Posterior vena cava (tissue), 2 donors: ENCODE data around the gene EIF6. TPM values are rescaled to one million over a fixed set of nuclear protein-coding genes. Genes with fewer than 3 reads are reported as not detected.
"Not testable (repeated sequence)": the region's sequence is repeated elsewhere in the genome, so short reads cannot be mapped to it uniquely, and the experiment has no call there.

Source experiments
- DNase-seq: peaks from one replicate; pipeline ENCODE4 v3.0.0-alpha.2; 2020; ENCODE audit warnings: low spot score
- intact Hi-C, 2 donors: fragments of 100-400 bp; cut with DNase I; formaldehyde crosslinking; loops; one replicate each; pipeline versions ENCODE4 v1.14.1 to v1.14.2; 2022 to 2023
- total RNA-seq, 2 donors: library from RNA; stranded (reverse); fragmentation: NEBNext Ultra II Directional; extraction: Animal tissue kit (Norgen Biotek cat#: 25700); gene quantifications; one replicate each; pipeline ENCODE4 v1.2.1, GENCODE V29; 2021
- donor health status: DM: yes; HTN: yes; CAD: no.
- donor health status: DM: yes; HTN: yes; CAD: no.

The EIF6 gene
- total RNA-seq, 2 donors from 2014 or later: 61.9 to 89.7 TPM

DNA sequence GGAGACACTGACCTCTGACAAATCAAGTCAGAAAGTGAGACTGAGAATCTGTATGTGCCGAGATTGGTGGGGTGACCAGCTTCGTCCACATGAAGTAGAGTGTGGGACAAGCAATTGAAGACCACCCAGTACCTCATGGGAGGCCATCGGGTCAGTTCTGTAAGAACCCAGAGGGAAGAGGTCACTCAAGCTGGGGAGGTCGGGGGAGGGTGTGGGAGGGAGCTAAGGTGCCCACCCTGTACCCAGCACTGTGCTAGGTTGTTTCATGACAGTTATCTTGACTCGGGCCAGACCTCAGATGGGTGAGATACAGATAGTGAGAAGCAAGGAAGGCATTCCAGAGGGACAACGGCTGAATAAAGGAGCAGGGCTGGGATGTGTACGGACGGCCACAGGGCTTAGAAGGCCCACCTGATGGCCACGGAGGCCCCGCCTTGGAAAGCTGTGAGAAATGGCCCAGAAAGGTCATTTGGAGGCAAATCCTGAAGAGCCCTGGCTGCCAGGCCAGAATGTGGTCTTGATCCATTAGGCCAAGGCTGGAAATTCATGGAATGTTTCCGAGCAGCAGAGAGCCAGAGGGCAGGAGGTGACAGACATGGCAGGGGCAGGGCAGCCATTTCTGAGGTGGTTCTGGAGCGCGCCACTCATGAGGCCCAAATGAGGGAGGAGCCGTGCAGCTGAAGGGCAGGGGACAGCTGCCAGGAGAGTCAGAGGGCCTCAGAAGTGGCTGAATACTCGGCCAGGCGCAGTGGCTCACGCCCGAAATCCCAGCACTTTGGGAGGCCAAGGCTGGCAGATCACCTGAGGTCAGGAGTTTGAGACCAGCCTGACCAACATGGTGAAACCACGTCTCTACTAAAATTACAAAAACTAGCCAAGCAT is 14.3 kb downstream of the EIF6 start:
- no peak for DNase-seq
- intact Hi-C loops: loop anchor here in 1 of 2 donors (10.0 kb wide), 1 partner anchor 175 kb away; the partner anchor contains the start of gene TRPC4AP

DNA sequence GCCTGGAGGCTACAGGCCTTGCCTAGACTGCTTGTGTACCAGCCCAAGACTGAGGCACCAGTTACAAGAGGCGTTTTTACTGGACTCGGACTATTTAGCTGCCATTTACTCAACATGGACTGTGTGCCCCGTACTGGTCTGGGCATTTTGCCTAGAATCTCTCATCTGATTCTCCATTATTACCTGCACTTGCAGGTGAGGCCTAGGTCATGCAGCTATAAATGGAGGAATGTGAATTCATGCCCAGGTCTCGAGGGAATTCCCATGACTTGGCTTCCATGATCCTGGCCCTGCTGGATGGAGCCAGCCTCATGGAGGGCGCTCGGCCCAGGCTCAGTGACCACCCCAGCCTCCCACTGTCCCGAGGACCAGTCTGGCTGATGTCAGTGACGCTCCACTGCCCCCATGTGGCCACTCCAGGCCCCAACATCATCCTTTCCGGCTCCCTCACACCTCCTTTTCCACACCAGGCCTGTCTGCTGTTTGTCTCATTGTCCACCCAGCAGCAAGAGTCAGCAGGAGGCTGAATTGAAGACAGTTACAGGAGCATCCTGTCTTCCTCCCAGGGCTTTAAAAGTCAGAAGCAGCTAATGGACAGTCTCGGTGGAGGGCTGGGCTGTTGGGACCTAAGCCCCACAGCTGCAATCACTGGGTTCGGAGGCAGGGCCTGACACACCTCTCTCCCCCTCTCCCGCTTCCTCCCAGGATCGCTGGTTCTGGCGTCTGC is 15.4 kb downstream of the EIF6 start:
- peak; percentile 91 for DNase-seq
- intact Hi-C loops: no loop called here

DNA sequence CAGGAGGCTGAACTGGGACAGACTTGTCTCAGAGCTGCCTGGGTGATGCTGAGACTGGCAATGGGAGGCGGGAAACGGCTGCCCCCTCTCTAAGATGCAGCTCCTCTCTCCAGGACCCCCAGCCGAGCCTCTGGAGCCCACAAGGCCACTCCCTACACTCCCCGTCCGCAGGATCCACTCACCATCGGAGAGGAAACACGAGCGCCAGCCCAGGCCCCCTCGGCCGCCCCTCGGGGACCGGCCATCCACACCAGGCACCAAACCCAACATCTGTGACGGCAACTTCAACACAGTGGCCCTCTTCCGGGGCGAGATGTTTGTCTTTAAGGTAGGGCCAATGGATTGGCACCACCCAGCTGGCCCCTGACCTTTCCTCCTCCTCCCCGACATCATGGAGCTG is 17.5 kb downstream of the EIF6 start:
- DNase-seq: no peak
- intact Hi-C loops: no loop called here

DNA sequence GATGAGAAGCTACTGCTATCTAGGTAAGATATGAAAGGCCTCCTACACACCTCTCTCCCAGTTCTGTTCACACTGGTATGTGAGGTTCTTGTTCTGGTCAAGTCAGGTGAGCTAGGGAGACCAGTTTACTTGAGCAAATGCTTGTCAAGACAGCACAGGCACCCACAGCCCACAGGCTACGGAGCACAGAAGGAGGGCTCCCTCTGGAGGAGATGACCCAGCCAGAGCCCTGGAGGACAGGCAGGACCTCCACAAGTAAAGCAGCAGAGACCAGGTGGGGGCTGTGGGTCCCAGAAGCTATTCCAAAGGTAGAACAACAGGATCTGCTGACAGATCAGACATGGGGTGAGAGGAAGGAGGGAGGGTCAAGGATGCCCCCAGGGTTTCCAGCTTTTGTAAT is 19.8 kb downstream of the EIF6 start:
- no peak for DNase-seq
- intact Hi-C loops: no loop called here

DNA sequence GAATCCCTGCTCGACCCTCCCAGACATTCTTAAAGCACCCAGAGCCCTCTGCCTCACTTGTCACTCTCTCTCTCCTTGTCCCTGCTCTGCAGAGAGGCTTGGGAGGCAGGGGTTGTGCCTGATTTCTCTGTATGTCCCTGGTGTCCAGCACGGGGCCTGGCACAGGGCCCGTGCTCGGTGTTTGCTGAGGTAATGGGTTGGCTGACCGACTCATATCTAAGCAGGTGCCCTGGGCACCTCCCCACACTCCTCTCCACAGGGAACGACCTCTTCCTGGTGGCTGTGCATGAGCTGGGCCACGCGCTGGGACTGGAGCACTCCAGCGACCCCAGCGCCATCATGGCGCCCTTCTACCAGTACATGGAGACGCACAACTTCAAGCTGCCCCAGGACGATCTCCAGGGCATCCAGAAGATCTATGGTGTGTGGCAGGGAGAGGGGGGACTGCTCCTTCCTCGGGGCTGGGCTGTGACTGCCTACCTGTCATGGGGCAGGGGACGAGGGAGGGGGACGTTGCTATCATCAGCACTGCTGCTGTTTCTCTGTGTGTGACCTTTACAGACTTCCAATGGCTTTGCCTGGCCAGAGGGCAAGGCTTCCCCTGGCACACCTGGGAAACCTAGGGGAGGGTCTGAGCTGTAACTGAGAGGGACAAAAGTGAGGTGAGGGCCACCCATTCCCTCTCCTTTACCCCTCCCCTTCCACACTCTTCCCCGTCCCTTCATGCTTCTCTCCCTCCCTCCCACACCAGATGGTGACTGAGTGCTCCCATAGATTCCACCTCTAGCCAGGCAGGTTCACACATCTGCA is 20.8 kb downstream of the EIF6 start:
- intact Hi-C loops: no loop called here
- DNase-seq: no peak

DNA sequence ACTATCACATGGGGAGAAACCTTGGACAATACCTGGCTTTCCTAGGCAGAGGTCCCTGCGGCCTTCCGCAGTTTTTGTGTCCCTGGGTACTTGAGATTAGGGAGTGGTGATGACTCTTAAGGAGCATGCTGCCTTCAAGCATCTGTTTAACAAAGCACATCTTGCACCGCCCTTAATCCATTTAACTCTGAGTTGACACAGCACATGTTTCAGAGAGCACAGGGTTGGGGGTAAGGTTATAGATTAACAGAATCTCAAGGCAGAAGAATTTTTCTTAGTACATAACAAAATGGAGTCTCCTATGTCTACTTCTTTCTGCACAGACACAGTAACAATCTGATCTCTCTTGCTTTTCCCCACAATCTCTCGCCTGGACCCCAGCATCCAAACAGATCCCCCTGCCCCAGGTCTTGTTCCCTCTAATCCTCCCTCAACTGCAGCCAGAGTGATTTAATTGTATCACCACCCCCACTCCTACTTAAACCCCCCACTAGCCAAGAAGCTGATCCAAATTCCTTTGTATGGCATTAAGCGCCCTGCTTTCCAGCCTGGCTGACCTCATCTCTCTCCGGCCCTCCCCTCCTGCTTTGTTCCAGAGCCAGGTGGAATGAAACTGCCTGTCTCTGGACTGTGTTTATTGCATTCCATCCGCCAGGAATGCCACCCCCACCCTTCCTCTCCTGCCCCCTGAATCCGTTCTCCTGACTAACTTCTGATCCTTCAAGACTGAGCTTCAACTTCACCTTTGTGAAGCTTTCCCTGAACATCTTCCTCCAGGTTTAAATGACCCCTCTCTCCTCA is 21.6 kb downstream of the EIF6 start:
- intact Hi-C loops, DNase-seq: not testable (repeated sequence)

DNA sequence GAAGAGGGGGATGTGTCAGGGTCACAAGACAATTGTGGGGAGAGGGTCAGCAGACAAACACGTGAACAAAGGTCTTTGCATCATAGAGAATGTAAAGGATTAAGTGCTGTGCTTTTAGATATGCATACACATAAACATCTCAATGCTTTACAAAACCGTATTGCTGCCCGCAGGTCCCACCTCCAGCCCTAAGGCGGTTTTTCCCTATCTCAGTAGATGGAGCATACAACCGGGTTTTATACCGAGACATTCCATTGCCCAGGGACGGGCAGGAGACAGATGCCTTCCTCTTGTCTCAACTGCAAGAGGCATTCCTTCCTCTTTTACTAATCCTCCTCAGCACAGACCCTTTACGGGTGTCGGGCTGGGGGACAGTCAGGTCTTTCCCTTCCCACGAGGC is 22.3 kb downstream of the EIF6 start:
- intact Hi-C loops: not testable (repeated sequence)

DNA sequence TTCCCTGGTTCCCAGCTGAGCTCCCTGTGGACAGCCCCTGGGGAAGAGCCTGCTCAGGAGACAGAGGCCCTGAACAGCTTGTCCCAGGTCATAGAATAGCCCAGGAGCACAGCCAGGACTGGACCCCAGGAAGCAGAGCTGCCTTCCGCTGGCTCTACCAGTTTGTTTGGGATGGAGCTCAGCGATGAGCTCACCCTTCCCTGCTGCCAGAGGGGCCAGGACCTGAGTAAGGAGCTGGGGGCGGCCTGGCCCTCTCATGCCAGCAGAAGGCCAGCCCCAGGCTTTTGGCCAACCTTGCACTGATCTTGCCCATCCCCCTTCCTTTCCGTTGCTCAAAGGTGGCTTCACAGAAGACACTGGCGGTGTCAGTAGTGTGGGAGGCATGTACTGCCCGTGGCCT is 24.1 kb downstream of the EIF6 start:
- intact Hi-C loops: loop anchor here in 1 of 2 donors (1.0 kb wide), 1 partner anchor 29 kb away; no protein-coding TSS in a partner anchor
- no peak for DNase-seq

More for the DNA sequence above, 22.3 kb downstream of the EIF6 start:
- not testable (repeated sequence) for DNase-seq

DNA sequence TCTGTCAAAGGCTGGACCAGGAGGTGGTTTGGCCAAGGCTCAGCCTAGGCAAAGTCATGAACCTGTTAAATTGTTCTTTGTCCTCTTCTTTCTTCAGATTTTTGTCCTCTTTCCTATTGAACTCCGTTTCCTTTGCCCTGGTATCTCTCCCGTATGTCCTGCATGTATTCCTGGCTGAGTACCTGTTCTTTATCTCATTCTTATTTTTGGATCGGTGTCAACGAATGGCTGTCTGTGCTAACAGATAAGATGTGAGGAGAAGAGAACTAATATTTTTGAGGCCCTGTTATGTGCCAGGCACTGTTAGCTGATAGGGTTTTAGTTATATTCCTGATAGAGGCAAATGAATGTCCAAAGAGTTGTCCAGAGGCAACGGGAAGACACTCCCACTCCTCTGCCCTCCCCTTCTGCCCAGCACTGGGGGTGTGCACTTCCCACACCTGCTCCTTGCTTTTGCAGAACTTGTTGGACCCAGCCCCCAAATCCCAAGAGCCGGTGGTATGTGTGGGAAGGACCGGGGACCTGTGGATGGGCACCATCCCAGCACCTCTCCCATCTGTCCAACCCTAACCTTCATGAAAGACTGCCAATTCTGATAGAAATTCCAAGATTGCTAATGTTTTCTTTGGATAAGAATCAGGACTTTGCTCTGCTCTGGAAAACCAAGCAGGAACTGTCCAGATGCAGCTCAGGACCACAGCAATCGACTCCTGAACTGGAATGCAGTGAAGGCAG is 27.2 kb downstream of the EIF6 start:
- intact Hi-C loops: no loop called here
- DNase-seq: no peak

DNA sequence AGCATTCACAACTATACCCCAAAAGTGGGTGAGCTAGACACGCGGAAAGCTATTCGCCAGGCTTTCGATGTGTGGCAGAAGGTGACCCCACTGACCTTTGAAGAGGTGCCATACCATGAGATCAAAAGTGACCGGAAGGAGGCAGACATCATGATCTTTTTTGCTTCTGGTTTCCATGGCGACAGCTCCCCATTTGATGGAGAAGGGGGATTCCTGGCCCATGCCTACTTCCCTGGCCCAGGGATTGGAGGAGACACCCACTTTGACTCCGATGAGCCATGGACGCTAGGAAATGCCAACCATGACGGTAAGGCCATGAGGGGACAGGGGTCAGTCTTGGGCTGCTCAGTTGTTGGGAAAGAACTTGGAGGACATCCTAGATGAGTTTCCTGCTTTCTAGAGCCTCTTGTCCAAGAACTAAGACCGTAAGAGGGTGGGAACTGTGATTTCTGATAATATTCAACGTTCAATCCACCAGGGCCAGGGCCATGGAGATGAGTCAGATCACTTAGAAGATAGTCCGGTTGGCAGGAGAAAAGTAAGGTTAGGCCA is 30.0 kb downstream of the EIF6 start:
- DNase-seq: peak; percentile 83
- intact Hi-C loops: no loop called here

DNA sequence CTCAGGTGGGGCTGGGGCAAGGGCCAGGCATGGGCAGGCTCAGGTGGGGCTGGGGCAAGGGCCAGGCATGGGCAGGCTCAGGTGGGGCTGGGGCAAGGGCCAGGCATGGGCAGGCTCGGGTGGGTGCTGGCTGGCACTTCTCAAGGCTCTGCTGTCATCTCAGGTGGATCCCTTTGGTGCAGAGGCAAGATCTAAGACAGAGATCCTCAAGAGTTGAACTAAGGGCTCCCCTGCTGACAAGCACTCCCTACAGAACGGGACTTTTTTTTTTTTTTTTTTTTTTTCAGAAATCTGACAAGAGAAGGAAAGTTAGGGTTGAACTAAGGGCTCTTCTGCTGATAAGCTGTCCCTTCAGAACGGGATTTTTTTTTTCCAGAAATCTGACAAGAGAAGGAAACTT is 31.6 kb downstream of the EIF6 start:
- intact Hi-C loops: no loop called here
- DNase-seq: peak; percentile 32

DNA sequence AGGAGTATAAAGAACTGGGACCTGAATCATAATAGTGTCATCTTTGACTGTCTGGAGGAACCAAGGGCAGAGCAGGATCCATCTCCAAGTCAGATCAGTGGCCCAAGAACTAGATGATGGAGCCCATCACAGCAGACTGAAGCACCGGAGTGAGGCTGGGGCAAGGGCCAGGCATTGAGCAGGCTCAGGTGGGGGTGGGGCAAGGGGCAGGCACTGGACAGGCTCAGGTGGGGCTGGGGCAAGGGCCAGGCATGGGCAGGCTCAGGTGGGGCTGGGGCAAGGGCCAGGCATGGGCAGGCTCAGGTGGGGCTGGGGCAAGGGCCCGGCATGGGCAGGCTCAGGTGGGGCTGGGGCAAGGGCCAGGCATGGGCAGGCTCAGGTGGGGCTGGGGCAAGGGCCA is 32.0 kb downstream of the EIF6 start:
- intact Hi-C loops: not testable (repeated sequence)
- peak; percentile 17 for DNase-seq

DNA sequence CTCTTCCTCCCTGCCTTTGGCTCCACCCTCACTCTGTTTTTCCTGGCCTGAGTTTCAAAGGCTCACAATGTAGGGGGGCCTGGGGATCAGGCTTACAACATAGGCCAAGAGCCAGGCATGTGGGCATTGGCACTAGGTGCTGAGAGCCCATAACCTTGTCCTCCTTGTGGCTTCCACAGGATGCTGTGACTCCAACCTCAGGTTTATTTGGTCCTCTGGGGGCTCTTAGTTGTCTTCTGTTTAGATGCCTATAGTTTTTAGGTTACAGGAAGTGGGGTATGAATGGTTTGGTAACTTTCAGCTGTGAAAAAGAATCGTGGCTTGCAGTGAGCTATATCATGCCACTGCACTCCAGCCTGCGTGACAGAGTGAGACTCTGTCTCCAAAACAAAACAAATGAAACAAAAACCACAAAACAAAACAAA is 32.5 kb downstream of the EIF6 start:
- intact Hi-C loops: no loop called here
- DNase-seq: no peak

DNA sequence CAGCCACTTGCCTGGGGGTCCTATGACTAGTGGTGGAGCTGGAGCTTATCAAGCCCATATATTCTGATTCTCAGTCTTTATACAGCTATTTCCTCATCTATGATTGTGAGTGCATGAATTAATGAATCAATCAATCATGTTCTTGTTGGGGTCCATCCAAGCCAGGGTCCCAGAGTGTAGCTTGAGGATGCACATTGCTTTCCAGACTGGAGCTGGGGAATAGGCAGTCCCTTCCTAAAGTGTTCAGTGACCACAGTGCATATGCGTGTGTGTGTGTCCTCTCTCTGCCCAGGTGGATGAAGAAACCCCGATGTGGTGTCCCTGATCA is 33.0 kb downstream of the EIF6 start:
- intact Hi-C loops: no loop called here
- DNase-seq: no peak

DNA sequence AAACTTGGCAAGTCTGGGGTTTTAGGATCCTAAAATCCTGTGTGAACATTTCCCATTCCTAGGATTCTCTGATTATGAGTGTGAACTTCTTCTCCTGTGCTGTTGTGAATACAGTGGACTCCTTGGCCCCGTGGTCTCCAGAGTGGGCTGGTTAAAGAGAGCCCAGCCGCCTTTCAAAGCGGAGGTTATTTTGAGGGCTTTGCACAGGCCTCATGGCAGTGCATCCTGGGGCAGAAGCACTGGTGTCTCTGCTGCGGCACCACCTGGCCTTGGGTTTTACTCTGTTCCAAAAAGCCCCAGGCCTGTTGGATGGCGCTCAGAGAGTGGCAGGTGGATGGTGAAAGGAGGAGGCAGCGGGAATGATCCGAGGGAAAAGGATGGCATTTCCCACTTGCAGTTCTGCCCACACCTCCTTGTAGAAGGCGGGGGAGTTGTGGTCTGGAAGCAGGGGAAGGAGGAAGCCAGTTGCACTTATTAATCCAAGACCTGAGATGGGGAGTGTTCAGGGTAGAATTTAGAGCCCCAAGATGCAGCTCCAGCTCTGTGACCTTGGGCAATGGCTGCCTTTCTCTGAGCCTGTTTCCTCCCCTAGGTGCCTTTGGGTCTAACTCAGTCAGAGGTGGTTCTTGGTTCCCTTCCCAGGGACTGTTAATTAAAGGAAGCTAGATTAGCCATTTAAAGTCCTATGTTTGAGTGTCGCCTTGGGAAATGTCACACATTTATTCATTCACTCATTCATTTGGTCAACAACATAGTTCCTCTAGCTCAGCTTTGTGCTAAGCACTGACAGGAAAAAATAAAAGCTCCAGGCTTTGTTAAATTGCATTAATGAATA is 35.7 kb downstream of the EIF6 start:
- intact Hi-C loops: loop anchor here in 1 of 2 donors (5.0 kb wide), 1 partner anchor 1212 kb away; no protein-coding TSS in a partner anchor
- peak; percentile 14 for DNase-seq

DNA sequence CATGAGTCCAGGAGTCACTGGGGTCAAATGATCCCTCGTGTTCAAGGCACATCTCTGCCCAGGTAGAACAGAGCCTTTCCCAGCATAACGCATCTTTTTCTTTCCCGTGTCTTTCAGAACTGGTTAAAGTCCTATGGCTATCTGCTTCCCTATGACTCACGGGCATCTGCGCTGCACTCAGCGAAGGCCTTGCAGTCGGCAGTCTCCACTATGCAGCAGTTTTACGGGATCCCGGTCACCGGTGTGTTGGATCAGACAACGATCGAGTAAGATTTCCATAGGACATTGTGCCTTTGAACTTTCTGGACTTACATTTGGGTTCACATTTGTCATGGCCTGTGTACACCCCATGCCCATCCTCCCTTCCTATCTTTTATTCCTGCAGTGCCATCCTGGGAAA is 37.8 kb downstream of the EIF6 start:
- intact Hi-C loops: loop anchor here in 1 of 2 donors (5.0 kb wide), 1 partner anchor 1209 kb away; no protein-coding TSS in a partner anchor
- peak; percentile 61 for DNase-seq

DNA sequence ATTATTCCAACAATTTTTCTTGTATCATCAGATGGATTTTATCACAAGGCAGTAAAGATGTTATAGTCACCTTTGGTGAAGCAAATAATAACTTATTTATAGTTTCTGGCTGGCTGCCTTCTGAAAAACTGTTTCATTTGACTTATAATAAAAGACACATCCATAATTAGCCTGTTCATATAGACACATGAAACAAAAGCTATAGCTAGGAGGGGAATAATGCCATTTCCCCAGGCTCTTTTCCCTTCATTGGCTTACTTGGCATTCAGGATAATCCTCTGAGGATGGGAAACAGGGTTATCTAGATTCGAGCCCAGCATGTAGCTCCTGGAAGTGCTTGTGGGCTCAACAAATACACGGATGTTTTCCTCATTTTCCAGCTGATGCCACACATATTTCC is 40.6 kb downstream of the EIF6 start:
- intact Hi-C loops: no loop called here

More for the DNA sequence above, 40.6 kb downstream of the EIF6 start:
- DNase-seq: no peak
